ENCODE results near the gene SYT2.
"Not testable (repeated sequence)": the region's sequence is repeated elsewhere in the genome, so short reads cannot be mapped to it uniquely, and the experiment has no call there.

SYT2 gene

DNA sequence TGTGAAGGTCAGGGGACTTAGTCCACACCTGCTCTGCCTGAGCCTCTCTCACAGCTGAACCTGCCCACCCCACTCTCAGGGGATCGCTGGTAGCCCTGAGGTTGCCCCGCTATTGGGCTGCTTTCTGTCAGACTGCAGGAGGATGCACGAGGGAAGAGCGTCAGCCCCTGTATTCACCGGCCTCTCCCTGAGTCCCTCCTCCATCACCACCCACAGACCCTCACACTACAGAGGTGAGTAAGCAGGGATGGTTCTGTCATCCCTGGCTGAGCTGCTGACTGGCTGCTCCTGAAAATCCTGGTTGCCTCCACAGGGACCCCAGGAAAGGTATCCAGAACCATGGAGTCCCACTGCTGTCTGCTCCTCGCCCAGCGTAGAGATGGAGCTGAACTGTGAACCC, 118.7 kb downstream of the SYT2 start:
- Mint-ChIP-seq H3K4me1 (ENCODE audit: low read depth in 2 of 2) (peaks cover 0 to 3% of the 10 kb centered on the region in 2 donors), H3K27ac (peak overlapping the region in 1 of 2 donors; percentile 44), H3K9me3 (no peaks in the 10 kb centered on the region), H3K27me3 (no peaks in the 10 kb centered on the region), H3K36me3 (ENCODE audit: insufficient read depth) (no peaks in the 10 kb centered on the region), H3K4me3 (no peak overlapping the region)
- ATAC-seq (replicated peaks) (no peak), DNase-seq (no peak)

DNA sequence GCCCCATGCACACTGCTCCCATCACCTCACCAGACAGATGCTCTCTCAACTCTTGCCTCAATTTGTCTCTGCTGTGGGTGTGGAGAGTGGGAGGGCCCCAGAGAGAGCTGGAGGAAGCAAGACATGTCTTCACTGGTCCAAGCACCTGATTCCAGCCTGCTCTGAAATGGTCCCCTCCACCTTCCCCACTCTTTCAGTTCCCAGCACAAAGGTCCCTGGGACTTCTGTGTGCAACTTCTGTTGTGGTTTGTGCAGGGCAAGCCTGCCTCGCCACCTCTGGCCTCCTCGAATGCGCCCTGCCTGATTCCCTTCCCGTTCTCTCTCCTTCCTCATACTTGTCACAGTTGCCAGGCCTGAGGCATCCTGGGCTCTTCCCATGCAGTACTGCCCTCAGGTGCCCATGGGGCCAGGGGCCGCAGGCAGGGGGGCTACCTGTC, 119.3 kb downstream of the SYT2 start:
- Mint-ChIP-seq H3K4me1 (ENCODE audit: low read depth in 2 of 2) (peaks cover 0 to 5% of the 10 kb centered on the region in 2 donors), H3K9me3 (no peaks in the 10 kb centered on the region), H3K27me3 (no peaks in the 10 kb centered on the region), H3K27ac (peak overlapping the region in 1 of 2 donors; percentile 44), H3K4me3 (no peak overlapping the region), H3K36me3 (ENCODE audit: insufficient read depth) (peaks cover 3% of the 10 kb centered on the region)
- DNase-seq (no peak), ATAC-seq (replicated peaks) (no peak)

DNA sequence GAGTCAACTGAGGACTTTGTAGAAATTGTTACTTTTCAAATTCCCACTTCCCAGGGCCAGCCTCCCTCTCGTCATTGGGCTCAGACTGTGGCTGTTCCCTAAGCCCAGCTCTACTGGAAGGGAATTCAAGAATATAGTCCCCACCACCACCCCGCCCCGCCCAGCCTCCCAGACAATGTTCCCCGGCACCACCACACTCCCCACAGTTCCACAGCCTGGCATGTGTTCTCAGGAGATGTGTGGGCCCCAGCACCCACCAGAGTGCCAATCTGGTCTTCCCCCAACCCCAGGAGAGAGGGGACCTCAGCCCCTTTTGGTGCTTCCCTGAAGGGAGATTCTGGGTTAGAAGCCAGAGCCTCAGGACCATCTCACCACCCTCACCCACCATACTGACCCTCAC, 120.1 kb downstream of the SYT2 start:
- H3K4me3 Mint-ChIP-seq = no peak overlapping the region
- H3K4me1 Mint-ChIP-seq (ENCODE audit: low read depth in 2 of 2) = peaks cover 0 to 5% of the 10 kb centered on the region in 2 donors
- no peaks in the 10 kb centered on the region for H3K27me3 Mint-ChIP-seq
- peaks cover 5% of the 10 kb centered on the region for H3K36me3 Mint-ChIP-seq (ENCODE audit: insufficient read depth)
- H3K27ac Mint-ChIP-seq = no peak overlapping the region
- H3K9me3 Mint-ChIP-seq = no peaks in the 10 kb centered on the region
- DNase-seq (no peak), ATAC-seq (replicated peaks) (no peak)

DNA sequence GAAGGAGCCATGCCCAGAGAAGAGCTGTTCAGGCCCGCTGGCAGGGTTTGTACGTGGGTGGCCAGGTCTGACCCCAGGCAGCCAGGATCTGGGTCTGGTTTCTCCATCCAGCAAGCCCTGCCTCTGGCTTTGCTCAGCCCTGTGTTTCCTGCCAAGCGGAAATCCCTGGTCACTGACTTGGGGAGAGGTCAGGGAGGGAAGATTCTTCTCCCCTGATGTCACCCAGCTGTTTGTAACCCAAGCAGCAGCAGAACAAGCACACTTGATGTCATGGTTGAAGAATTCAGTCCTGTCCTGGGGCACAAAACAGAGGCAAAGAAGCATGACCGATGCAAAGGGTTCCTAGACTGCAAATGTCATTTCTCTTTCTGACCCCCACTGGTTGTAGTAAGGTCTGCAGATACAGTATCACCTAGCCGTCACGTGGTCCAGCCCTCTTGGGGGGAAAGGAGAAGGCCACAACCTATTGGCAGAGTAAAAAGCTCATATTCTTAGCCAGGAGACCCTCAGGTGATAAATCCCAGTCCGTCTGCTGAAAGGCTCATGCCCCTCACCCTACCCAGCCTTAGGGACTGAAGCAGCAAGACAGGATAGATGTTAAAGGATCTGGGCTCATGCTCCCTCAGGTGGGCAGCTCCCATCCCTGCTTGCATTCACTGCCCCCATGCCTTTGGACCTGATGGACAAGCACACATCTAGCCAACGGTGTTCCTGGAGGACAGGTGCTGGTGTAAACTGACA, 120.9 kb downstream of the SYT2 start:
- Mint-ChIP-seq H3K36me3 (ENCODE audit: insufficient read depth) (peaks cover 5% of the 10 kb centered on the region), H3K9me3 (no peaks in the 10 kb centered on the region), H3K27ac (no peak overlapping the region), H3K4me3 (no peak overlapping the region), H3K4me1 (ENCODE audit: low read depth in 2 of 2) (peaks cover 0 to 5% of the 10 kb centered on the region in 2 donors), H3K27me3 (no peaks in the 10 kb centered on the region)
- no peak for ATAC-seq (replicated peaks)
- DNase-seq = no peak

DNA sequence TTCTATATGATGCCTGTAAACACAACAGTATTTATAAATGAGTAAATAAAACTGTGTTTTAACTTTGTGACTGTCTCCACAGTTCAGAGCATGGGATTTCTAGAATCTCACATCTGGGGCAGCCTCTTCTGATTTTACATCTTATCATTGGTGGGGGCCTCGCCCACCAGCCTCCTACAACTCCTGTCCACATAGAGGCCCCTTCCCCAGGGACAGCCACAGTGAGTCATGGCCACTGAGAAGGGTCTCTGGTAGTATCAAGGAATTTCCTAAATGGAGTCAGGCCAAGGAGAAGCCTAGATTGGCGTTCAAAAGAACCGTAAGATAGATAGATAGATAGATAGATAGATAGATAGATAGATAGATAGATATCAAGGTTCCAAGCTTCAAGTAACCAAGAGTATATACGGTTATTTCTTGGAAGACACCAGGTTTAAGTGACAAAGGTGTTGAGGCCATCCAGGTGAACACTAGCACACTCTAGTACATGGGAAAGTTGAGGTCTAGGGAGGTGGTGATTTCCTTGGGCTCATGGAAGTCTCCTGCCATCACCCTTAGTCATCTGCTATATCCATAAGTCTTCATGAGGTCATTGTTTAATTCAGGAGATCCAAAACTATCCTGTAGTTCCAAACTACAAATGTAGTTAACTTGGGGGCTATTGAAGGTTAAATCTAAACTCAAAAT, 121.6 kb downstream of the SYT2 start:
- H3K4me1 Mint-ChIP-seq (ENCODE audit: low read depth in 2 of 2) = peaks cover 0 to 5% of the 10 kb centered on the region in 2 donors
- no peaks in the 10 kb centered on the region for H3K9me3 Mint-ChIP-seq
- ATAC-seq (replicated peaks) (no peak), DNase-seq (no peak)
- no peak overlapping the region for H3K27ac Mint-ChIP-seq
- H3K36me3 Mint-ChIP-seq (ENCODE audit: insufficient read depth) = peaks cover 5% of the 10 kb centered on the region
- no peak overlapping the region for H3K4me3 Mint-ChIP-seq
- no peaks in the 10 kb centered on the region for H3K27me3 Mint-ChIP-seq

DNA sequence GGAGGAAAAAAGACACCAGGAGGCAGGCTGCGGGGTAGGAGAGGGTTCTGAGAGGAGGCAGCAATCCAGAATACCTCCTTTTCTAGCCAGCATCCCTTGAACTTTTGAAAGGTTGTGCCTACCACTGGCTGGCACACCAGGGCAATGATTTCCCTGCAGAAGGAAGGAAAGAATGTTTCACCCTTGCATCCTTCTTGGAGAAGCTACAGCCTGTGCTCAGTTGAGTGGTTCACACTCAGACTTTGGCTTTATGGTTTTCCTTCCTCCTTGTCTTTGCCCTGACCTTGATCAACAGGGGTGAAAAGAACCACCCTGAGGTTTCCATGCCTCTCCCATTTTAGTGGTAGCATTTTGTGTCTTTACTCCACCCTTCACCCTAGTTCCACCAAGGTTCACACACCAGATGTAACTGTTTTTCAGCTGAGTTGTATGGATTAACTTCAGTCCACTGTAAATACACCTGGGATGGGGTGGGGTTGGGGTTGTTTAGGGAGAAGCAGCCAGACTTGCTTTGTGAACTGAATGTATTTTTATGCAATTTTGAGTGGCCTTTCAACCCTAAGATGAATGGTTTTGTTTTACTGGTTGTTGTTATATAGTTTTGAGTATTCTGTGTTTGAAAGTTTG, 122.3 kb downstream of the SYT2 start:
- DNase-seq (no peak), ATAC-seq (replicated peaks) (no peak)
- H3K27ac Mint-ChIP-seq = no peak overlapping the region
- no peaks in the 10 kb centered on the region for H3K9me3 Mint-ChIP-seq
- peaks cover 5% of the 10 kb centered on the region for H3K36me3 Mint-ChIP-seq (ENCODE audit: insufficient read depth)
- no peak overlapping the region for H3K4me3 Mint-ChIP-seq
- H3K27me3 Mint-ChIP-seq = no peaks in the 10 kb centered on the region
- peaks cover 0 to 5% of the 10 kb centered on the region in 2 donors for H3K4me1 Mint-ChIP-seq (ENCODE audit: low read depth in 2 of 2)

DNA sequence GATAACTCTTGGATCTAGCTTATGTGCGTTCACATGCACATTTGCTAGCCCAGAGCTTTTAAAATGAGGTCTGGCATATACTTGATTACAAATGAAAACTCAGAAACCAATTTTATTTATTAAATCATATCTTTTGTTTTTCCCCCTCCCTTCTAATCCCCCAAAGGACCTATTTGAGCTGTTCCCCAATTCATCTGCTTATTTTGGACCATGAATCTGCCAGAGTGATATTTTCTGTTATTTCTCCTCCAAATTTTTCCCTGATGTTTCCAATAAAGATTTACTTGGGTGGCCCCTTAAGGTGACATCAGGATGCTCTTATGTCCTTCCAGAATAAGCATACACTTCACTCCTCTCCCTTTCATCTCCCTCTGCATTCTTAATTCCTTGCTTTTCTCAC, 123.4 kb downstream of the SYT2 start:
- no peak overlapping the region for H3K27ac Mint-ChIP-seq
- DNase-seq = no peak
- no peaks in the 10 kb centered on the region for H3K27me3 Mint-ChIP-seq
- H3K4me1 Mint-ChIP-seq (ENCODE audit: low read depth in 2 of 2) = peaks cover 0 to 5% of the 10 kb centered on the region in 2 donors
- peaks cover 5% of the 10 kb centered on the region for H3K36me3 Mint-ChIP-seq (ENCODE audit: insufficient read depth)
- H3K9me3 Mint-ChIP-seq = no peaks in the 10 kb centered on the region
- H3K4me3 Mint-ChIP-seq = no peak overlapping the region
- ATAC-seq (replicated peaks) = no peak

DNA sequence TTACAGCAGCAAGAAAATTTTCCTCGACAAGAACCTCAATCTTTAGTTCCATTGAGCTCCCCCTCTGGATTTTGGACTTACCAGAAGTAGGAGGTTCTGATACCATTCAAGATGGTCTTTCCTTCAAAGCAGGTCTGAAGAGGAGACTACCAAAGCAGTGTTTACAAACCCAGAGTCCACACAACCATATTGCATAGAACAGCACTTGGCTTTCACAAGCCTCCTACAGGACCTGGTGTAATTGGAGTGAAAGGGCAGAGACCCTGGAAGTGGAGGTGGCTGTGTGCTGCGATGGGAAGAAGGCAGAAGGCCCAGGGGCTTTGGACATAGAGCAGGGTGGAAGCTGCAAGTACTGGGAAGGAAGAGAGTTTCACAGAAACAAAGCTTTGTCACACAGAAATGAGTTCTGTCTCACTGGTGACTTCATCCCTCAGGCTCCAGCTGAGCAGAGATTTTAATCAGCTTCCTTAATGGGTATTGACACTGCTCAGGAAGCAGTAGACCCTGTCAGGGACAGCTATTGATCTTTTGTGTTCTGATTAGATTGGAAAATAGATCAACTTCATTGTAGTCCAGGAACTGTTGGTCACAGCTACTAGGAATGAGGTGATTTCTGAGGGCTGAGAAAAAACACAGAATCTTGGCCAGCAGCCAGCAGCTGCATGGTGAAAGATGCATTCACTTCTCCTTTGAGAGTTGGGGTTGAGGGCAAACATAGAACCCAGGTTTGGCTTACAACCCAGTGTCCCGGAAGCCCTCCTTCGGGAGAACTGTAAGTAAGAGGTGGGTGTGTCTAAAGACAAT, 124.0 kb downstream of the SYT2 start:
- peak overlapping the region in 1 of 2 donors; percentile 76 for H3K27ac Mint-ChIP-seq
- no peak for ATAC-seq (replicated peaks)
- DNase-seq = no peak
- no peak overlapping the region for H3K4me3 Mint-ChIP-seq
- no peaks in the 10 kb centered on the region for H3K9me3 Mint-ChIP-seq
- peaks cover 5% of the 10 kb centered on the region for H3K36me3 Mint-ChIP-seq (ENCODE audit: insufficient read depth)
- peaks cover 0 to 5% of the 10 kb centered on the region in 2 donors for H3K4me1 Mint-ChIP-seq (ENCODE audit: low read depth in 2 of 2)
- no peaks in the 10 kb centered on the region for H3K27me3 Mint-ChIP-seq

DNA sequence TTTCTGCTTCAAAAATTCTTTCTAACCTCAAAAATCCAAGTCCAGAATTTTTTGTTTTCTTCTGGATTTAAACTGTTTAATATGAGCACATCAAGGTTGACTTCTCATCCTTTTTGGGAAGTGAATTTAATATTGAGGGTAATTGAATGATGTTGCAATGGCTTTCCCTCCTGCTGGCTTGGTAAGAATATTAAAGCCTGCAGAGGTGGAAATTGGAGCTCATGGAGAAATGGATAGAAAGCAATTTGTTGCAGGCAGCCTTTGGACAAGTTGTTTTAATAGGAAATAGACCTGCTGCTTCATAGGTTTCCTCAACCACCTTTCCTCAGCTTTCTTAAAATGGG, 124.7 kb downstream of the SYT2 start:
- Mint-ChIP-seq H3K27ac (peak overlapping the region in 1 of 2 donors; percentile 76), H3K4me3 (no peak overlapping the region), H3K9me3 (no peaks in the 10 kb centered on the region), H3K36me3 (ENCODE audit: insufficient read depth) (peaks cover 5% of the 10 kb centered on the region), H3K4me1 (ENCODE audit: low read depth in 2 of 2) (peaks cover 0 to 5% of the 10 kb centered on the region in 2 donors), H3K27me3 (no peaks in the 10 kb centered on the region)
- ATAC-seq (replicated peaks) (no peak), DNase-seq (no peak)

DNA sequence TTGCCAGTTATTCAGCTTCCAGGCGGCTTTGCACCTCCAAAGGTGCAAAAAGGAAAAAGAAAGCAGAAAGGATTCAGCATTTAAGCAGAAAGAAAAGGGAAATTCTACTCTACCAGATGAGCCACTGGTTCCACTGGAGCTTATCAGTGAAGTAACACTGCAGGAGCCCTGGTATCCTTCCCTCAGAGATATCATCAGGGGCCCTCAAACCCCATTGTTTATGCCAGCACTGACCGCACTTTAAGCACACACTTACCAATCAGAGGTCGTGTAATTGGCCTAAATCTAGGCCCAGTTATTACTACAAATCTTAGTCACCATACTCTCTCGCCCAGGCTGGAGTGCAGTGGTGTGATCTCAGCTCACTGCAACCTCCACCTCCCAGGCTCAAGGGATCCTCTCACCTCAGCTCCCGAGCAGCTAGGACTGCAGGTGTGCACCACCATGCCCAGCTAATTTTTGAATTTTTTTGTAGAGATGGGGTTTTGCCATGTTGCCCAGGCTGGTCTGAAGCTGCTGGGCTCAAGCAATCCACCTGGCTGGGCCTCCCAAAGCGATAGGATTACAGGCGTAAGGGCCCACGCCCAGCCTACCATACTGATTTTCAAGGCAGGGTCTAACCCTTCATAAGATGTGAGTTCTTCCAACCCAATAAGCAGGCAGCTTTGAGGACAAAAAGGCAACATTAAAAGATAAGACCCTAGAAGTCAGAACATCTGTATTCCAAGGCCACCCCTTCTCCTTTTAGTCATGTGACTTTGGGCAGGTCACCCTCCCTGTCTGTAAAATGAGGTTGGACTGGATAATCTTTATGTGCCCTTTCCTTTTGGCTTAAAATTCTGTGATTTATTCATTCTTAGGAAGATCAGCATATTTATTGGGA, 125.3 kb downstream of the SYT2 start:
- no peak overlapping the region for H3K4me3 Mint-ChIP-seq
- H3K27me3 Mint-ChIP-seq = no peaks in the 10 kb centered on the region
- H3K27ac Mint-ChIP-seq = no peak overlapping the region
- H3K36me3 Mint-ChIP-seq (ENCODE audit: insufficient read depth) = peaks cover 5% of the 10 kb centered on the region
- DNase-seq (no peak), ATAC-seq (replicated peaks) (no peak)
- no peaks in the 10 kb centered on the region for H3K9me3 Mint-ChIP-seq
- peaks cover 0 to 5% of the 10 kb centered on the region in 2 donors for H3K4me1 Mint-ChIP-seq (ENCODE audit: low read depth in 2 of 2)

DNA sequence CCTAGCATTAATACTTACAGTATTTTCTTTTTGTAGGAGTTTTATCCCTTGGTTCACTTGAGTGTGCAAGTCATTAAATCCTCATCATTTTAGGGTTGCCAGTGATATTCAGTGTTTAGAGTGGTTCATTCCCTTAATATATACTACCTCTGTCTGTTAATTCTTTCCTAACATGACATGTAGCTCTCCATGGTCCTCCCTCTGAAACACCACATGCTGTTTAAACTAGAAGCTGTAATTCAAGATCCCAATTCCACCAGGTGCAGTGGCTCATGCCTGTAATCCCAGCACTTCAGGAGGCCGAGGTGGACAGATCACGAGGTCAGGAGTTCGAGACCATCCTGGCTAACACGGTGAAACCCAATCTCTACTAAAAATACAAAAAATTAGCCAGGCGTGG, 127.9 kb downstream of the SYT2 start:
- not testable (repeated sequence) for DNase-seq; H3K27ac Mint-ChIP-seq; H3K27me3 Mint-ChIP-seq; H3K9me3 Mint-ChIP-seq; ATAC-seq (replicated peaks); H3K36me3 Mint-ChIP-seq (ENCODE audit: insufficient read depth); H3K4me1 Mint-ChIP-seq (ENCODE audit: low read depth in 2 of 2); H3K4me3 Mint-ChIP-seq

DNA sequence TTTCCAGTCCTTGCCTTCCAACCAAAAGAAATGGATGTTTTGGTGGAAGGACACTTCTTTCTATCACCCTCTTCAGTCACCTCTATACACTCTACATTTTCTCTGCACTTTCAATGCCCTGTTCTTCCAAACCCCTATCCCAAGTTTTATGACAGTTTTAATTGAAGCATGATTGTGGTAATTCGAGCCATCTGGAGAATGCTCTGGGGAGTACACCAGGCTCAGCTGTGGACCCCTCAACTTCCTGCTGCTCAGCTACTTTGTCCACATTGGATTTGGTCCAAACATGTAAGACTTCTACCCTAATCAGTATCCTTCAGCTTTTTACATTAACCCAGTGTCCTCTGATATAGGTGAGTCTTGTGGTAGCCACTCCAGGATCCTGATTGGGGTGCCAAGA, 129.6 kb downstream of the SYT2 start:
- H3K27me3 Mint-ChIP-seq = no peaks in the 10 kb centered on the region
- no peak overlapping the region for H3K27ac Mint-ChIP-seq
- H3K4me3 Mint-ChIP-seq = no peak overlapping the region
- H3K4me1 Mint-ChIP-seq (ENCODE audit: low read depth in 2 of 2) = no peaks in the 10 kb centered on the region
- DNase-seq (no peak), ATAC-seq (replicated peaks) (no peak)
- no peaks in the 10 kb centered on the region for H3K9me3 Mint-ChIP-seq
- H3K36me3 Mint-ChIP-seq (ENCODE audit: insufficient read depth) = no peaks in the 10 kb centered on the region

DNA sequence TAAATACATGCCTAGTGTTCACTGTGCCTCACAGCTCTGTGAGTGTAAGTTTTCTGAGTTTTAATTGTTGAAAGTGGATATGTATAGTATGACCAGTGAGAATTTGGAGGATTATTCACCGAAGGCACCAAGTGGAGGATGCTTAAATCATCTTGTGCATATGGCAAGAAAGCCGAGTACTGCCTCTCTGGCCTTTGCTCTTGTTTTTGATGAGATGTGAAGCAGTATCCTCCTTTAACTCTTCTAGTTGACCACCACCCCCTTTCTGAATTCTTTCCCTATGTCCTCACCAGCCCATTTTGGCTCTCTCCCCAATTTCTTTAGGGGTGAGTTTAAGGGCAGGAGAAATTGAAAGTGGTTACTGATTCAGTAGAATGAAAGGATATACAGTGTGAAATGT, 130.4 kb downstream of the SYT2 start:
- no peak overlapping the region for H3K27ac Mint-ChIP-seq
- ATAC-seq (replicated peaks) = no peak
- no peak overlapping the region for H3K4me3 Mint-ChIP-seq
- no peaks in the 10 kb centered on the region for H3K27me3 Mint-ChIP-seq
- no peaks in the 10 kb centered on the region for H3K9me3 Mint-ChIP-seq
- H3K4me1 Mint-ChIP-seq (ENCODE audit: low read depth in 2 of 2) = no peaks in the 10 kb centered on the region
- H3K36me3 Mint-ChIP-seq (ENCODE audit: insufficient read depth) = no peaks in the 10 kb centered on the region
- DNase-seq = no peak
